GM10266 (cell line): ENCODE measurements around the gene ALG14.
"Not testable (repeated sequence)": the region's sequence is repeated elsewhere in the genome, so short reads cannot be mapped to it uniquely, and the experiment has no call there.

ENCODE experiments used
- DNase-seq: peaks from one replicate; pipeline ENCODE4 v3.0.0; 2012; ENCODE audit errors: extremely low spot score
- CTCF ChIP-seq: IDR thresholded peaks from 2 replicates; pipeline ENCODE4 v1.5.1; 2012; ENCODE audit warnings: mild to moderate bottlenecking, low read depth; ENCODE audit not compliant: control insufficient read depth, insufficient read depth; ENCODE audit errors: missing control alignments

The ALG14 gene

GRCh38 chr1:94951046-94951445 lies 121.7 kb downstream of the ALG14 start:
- TF ChIP-seq CTCF, result no peak
- DNase-seq, result no peak

- no peak for DNase-seq
- no peak for TF ChIP-seq CTCF
Observed at GRCh38 chr1:94949681-94950661, 122.8 kb downstream of the ALG14 start.

GRCh38 chr1:94947437-94947836 lies 125.3 kb downstream of the ALG14 start:
- DNase-seq, result no peak
- no peak for TF ChIP-seq CTCF

- no peak for DNase-seq
- no peak for TF ChIP-seq CTCF
Observed at GRCh38 chr1:94946886-94947285, 125.9 kb downstream of the ALG14 start.

- no peak for TF ChIP-seq CTCF
- DNase-seq, result no peak
Observed at GRCh38 chr1:94942171-94943128, 130.3 kb downstream of the ALG14 start.

GRCh38 chr1:94941480-94941879 lies 131.3 kb downstream of the ALG14 start:
- DNase-seq, result not testable (repeated sequence)

- no peak for DNase-seq
- TF ChIP-seq CTCF, result no peak
Observed at GRCh38 chr1:94940738-94941137, 132.0 kb downstream of the ALG14 start.
